ENCODE results near the gene FGGY.

The FGGY gene

DNA sequence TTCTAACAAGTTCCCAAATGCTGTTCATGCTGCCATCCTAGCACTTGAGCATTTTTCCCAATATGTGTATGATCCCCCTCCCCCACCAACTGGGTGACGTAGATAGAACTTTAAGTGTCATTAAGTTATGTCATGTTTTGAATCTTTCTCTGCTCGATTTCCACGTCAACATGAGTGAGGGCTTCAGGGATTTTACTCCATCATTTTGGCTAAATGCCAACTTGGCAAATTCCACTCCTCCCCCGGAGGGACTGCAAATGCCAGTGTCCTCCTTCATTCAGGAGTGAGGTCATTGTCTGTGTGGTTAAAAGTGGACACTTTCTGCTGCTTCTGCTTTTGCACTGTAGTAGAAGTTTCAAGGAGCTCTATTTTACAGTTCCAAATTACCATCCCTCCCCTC is 201.7 kb downstream of the FGGY start:
- Histone ChIP-seq H3K4me1 (ENCODE audit: control insufficient read depth, insufficient read depth, low read length) (peaks cover 7% of the 10 kb centered on the region), H3K4me3 (ENCODE audit: low read length) (no peak overlapping the region), H3K9me3 (ENCODE audit: control insufficient read depth, low read length) (no peaks in the 10 kb centered on the region), H3K36me3 (ENCODE audit: control insufficient read depth, insufficient read depth, low read length) (no peaks in the 10 kb centered on the region), H3K9ac (ENCODE audit: low read length) (no peak overlapping the region), H3K27me3 (ENCODE audit: control insufficient read depth, insufficient read depth, low read length) (no peaks in the 10 kb centered on the region)

DNA sequence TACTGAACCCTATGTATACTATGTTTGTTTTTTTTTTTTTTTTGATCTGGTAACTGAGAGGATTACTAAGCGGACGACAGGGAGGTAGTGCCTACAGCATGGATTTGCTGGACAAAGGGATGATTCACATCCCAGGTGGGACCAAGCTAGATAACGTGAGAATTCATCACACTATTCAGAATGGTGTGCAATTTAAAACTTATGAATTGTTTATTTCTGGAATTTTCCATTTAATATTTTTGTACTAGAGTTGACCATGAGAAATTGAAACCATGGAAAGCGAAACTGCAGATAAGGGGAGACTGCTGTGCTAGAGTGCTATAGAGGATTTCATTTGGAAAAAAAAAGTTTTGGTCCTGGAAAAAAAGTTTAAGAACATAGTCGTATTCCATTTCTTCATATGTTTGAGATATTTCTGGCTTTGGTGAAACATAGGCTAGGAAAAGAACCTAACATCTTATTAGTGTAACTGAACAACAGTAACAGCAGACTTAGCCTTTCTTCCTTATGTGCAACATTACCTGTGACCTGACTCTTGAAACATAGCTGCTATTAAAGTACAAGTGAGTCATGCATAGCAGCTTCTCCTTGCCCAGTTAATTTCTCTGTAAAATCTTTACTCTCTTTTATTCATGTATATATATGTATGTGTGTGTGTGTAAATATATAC is 202.5 kb downstream of the FGGY start:
- Histone ChIP-seq H3K4me3 (ENCODE audit: low read length) (no peak overlapping the region), H3K9me3 (ENCODE audit: control insufficient read depth, low read length) (no peaks in the 10 kb centered on the region), H3K9ac (ENCODE audit: low read length) (peak overlapping the region; percentile 32), H3K27me3 (ENCODE audit: control insufficient read depth, insufficient read depth, low read length) (no peaks in the 10 kb centered on the region), H3K36me3 (ENCODE audit: control insufficient read depth, insufficient read depth, low read length) (no peaks in the 10 kb centered on the region), H3K4me1 (ENCODE audit: control insufficient read depth, insufficient read depth, low read length) (peaks cover 7% of the 10 kb centered on the region)

DNA sequence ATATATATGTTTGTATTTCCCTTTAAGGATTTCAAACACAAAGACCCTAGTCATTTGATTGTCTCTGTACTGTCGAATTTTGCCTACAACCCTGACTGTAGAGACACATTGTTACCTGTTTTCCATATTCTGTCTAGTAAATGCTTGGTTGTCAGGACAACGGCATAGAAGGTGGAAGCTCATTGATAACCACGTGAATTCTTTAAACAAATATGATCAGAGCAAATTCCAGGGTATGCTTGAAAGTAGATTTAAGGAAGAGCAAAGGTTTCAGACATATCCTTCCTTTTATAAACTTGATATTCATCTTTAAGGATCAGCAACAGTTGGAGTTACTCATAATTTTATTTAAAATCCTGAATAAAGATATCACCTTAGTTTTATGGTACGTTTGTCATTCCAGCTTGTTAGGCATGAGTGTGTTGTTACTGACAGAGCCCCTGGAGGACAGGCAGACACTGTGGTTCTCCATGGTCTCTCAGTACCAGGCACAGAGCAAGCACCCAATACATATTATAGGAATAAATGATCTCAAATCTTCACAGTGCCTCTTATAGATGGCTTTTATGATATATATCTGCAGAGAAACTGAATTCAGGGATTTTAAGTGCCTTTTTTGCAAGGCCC is 203.2 kb downstream of the FGGY start:
- Histone ChIP-seq H3K36me3 (ENCODE audit: control insufficient read depth, insufficient read depth, low read length) (no peaks in the 10 kb centered on the region), H3K4me3 (ENCODE audit: low read length) (no peak overlapping the region), H3K9ac (ENCODE audit: low read length) (no peak overlapping the region), H3K27me3 (ENCODE audit: control insufficient read depth, insufficient read depth, low read length) (no peaks in the 10 kb centered on the region), H3K9me3 (ENCODE audit: control insufficient read depth, low read length) (no peaks in the 10 kb centered on the region), H3K4me1 (ENCODE audit: control insufficient read depth, insufficient read depth, low read length) (peaks cover 7% of the 10 kb centered on the region)

DNA sequence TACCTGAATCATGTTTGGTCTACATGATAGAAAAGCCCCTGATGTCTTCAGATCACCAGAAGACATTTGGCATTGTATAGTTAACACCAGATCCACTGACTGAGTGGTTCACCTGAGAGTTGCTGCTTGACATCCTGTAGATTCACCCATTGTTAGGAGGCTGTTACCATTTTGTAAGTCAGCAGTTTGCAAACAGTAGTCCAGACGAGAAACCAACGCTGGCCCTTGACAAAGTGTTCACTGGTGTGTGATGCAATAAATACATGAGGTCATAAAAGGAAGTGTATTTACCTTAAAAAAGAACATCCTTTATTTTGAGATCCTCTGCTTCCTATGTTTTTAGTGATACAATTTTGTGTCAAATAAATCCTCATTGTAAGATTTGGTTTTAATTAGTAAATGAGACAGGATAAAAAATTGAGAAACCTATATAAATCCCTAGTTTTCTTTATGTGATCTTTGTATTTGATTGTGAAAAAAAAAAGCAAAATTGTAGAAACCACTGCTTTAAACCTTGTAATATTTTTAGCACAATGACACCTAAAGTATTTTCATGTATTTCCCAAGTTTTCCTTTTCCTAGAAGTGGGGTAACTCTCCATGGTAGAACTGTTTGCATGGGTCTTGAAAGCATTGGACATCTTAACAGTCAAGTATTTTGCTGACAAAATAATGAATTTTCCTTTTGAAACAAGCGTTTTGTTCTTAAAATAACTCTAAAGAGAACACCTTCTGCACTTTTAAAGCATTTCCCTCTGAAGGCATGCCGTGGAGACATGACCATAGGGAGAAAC is 204.3 kb downstream of the FGGY start:
- Histone ChIP-seq H3K4me3 (ENCODE audit: low read length) (no peak overlapping the region), H3K9me3 (ENCODE audit: control insufficient read depth, low read length) (no peaks in the 10 kb centered on the region), H3K27me3 (ENCODE audit: control insufficient read depth, insufficient read depth, low read length) (no peaks in the 10 kb centered on the region), H3K9ac (ENCODE audit: low read length) (no peak overlapping the region), H3K36me3 (ENCODE audit: control insufficient read depth, insufficient read depth, low read length) (no peaks in the 10 kb centered on the region), H3K4me1 (ENCODE audit: control insufficient read depth, insufficient read depth, low read length) (peaks cover 7% of the 10 kb centered on the region)

DNA sequence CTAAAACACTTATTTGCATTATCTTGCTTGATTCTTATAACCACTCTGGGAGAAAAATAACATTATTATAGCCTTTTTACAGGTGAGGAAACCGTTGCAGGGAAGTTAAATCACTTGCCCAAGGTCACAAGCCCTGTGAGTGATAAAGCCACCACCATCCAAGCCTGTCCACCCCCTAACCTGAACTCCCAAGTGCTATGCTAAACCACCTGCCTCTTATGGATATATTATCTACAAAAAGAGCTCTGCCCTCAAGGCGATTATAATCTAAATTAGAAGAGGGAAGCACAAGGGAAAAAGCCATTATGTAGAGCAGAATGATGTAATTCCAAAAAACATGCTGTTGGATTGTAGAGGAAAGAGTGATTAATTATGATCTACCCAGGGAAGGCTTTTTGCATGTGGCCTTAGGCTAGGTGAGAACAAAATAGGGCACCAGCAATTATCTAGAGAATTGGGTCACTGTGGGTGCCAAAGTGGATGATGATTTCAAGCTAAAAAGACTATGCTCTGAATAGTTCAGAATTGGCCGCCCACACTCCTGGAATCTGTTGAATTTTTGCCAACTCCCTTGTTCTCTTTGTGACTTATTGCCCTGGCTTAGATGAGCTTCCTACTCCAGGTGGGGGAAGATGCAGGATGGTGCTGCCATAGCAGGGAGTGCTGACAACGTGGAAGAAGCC is 205.3 kb downstream of the FGGY start:
- no peaks in the 10 kb centered on the region for H3K27me3 ChIP-seq (ENCODE audit: control insufficient read depth, insufficient read depth, low read length)
- H3K36me3 ChIP-seq (ENCODE audit: control insufficient read depth, insufficient read depth, low read length) = no peaks in the 10 kb centered on the region
- peaks cover 7% of the 10 kb centered on the region for H3K4me1 ChIP-seq (ENCODE audit: control insufficient read depth, insufficient read depth, low read length)
- H3K9me3 ChIP-seq (ENCODE audit: control insufficient read depth, low read length) = no peaks in the 10 kb centered on the region
- H3K4me3 ChIP-seq (ENCODE audit: low read length) = no peak overlapping the region
- H3K9ac ChIP-seq (ENCODE audit: low read length) = no peak overlapping the region

DNA sequence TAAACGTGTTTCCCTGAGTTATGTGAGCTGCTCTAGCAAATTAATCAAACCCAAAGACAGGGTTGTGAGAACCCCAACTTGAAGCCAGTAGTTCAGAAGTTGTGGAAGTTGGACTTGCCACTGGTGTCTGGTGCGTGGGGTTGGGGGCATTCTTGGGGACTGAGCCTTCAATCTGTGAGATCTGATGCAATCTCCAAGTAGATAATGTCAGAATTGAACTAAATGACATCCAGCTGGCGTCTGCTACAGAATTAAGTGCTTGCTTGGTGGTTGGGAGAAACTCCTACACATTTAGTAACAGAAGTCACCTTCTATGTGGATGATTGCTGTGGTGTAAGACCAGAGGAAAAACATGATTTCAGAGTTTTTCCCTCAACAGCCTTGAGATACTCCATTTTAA is 207.4 kb downstream of the FGGY start:
- peaks cover 7% of the 10 kb centered on the region for H3K4me1 ChIP-seq (ENCODE audit: control insufficient read depth, insufficient read depth, low read length)
- no peaks in the 10 kb centered on the region for H3K9me3 ChIP-seq (ENCODE audit: control insufficient read depth, low read length)
- H3K36me3 ChIP-seq (ENCODE audit: control insufficient read depth, insufficient read depth, low read length) = no peaks in the 10 kb centered on the region
- no peak overlapping the region for H3K9ac ChIP-seq (ENCODE audit: low read length)
- H3K27me3 ChIP-seq (ENCODE audit: control insufficient read depth, insufficient read depth, low read length) = no peaks in the 10 kb centered on the region
- H3K4me3 ChIP-seq (ENCODE audit: low read length) = no peak overlapping the region

DNA sequence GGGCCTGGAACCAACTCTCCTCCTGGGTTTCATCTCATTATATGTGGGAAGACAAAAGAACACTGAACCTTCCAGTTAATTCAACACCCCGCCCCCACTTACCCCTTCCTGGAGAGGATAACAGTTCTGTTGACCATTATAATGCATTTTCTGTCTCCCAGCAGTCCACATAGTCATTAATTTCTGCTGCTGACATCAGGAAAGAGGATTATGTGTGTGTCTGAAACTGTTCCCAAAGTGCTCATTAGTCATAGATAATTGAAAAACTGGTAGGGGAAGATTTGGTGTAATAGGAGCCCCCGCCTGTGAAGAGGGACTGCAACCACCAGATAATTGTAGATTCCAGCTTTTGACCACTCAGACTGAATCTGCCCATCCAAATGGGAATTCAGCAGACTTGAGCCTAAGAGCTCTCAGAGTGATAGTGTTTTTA is 208.7 kb downstream of the FGGY start:
- Histone ChIP-seq H3K4me1 (ENCODE audit: control insufficient read depth, insufficient read depth, low read length) (no peaks in the 10 kb centered on the region), H3K9me3 (ENCODE audit: control insufficient read depth, low read length) (no peaks in the 10 kb centered on the region), H3K9ac (ENCODE audit: low read length) (no peak overlapping the region), H3K36me3 (ENCODE audit: control insufficient read depth, insufficient read depth, low read length) (no peaks in the 10 kb centered on the region), H3K27me3 (ENCODE audit: control insufficient read depth, insufficient read depth, low read length) (no peaks in the 10 kb centered on the region), H3K4me3 (ENCODE audit: low read length) (no peak overlapping the region)

DNA sequence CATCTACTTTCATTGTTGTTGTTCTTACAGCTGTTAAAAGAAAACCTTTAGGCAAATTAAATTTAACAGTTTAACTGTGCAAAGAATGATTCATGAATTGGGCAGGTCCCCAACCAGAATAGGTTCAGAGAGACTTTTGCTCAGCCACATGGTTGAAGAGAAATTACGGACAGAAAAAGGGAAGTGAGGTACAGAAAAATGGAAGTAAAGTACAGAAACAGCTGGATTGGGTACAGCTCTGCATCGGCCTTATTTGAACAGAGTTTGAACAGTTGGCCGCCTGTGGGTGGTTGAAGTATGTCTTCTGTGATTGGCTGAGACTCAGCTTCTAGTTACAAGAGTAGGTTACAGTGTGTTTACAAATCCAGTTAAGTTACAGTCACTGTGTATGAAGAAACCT is 210.1 kb downstream of the FGGY start:
- H3K4me3 ChIP-seq (ENCODE audit: low read length) = no peak overlapping the region
- H3K27me3 ChIP-seq (ENCODE audit: control insufficient read depth, insufficient read depth, low read length) = no peaks in the 10 kb centered on the region
- no peaks in the 10 kb centered on the region for H3K4me1 ChIP-seq (ENCODE audit: control insufficient read depth, insufficient read depth, low read length)
- no peaks in the 10 kb centered on the region for H3K9me3 ChIP-seq (ENCODE audit: control insufficient read depth, low read length)
- no peak overlapping the region for H3K9ac ChIP-seq (ENCODE audit: low read length)
- H3K36me3 ChIP-seq (ENCODE audit: control insufficient read depth, insufficient read depth, low read length) = no peaks in the 10 kb centered on the region

DNA sequence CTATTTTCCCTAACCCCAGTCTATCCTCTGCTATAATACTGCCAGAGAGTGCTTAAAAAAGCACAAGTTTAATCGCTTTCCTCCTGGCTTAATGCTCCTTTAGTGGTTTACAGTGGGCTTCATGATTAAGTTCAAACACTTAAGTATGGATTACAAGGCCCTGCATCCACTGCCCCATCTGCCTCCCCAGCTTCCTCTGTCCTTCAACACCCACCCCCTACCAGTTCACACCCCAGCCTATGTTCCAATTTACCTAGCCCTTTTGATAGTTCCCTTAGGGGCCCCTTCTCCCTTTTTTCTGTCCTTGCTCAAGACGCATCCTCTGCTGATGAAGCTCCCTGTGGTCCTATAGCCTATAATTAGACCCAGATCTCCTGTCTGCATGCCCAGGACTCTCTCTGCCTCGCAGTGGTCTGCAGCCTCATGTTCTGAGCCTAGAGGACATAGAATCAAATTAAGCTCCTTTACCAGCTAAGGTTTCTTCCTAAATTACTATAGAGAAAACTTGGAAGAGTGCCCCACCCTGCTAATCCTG is 212.5 kb downstream of the FGGY start:
- Histone ChIP-seq H3K9ac (ENCODE audit: low read length) (no peak overlapping the region), H3K9me3 (ENCODE audit: control insufficient read depth, low read length) (no peaks in the 10 kb centered on the region), H3K36me3 (ENCODE audit: control insufficient read depth, insufficient read depth, low read length) (no peaks in the 10 kb centered on the region), H3K27me3 (ENCODE audit: control insufficient read depth, insufficient read depth, low read length) (no peaks in the 10 kb centered on the region), H3K4me3 (ENCODE audit: low read length) (no peak overlapping the region), H3K4me1 (ENCODE audit: control insufficient read depth, insufficient read depth, low read length) (no peaks in the 10 kb centered on the region)

DNA sequence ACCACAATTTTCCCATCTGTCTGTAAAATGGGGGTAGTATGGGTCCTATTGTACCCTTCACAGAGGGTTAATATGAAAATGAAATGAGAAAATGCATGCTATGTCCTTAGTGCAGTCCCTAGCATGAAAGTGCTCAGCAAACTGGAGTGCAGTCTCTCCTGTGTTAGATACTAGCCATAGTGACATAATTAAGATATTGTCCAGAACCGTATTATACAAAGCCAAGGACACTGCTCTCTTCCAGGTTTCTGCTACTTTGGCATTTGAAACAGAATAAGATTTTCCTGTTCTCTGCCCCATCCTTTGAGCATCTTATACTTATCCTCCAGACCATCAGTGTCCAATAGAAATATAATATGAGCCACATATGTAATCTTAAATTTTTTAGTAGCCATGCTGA is 213.4 kb downstream of the FGGY start:
- no peaks in the 10 kb centered on the region for H3K4me1 ChIP-seq (ENCODE audit: control insufficient read depth, insufficient read depth, low read length)
- H3K36me3 ChIP-seq (ENCODE audit: control insufficient read depth, insufficient read depth, low read length) = no peaks in the 10 kb centered on the region

DNA sequence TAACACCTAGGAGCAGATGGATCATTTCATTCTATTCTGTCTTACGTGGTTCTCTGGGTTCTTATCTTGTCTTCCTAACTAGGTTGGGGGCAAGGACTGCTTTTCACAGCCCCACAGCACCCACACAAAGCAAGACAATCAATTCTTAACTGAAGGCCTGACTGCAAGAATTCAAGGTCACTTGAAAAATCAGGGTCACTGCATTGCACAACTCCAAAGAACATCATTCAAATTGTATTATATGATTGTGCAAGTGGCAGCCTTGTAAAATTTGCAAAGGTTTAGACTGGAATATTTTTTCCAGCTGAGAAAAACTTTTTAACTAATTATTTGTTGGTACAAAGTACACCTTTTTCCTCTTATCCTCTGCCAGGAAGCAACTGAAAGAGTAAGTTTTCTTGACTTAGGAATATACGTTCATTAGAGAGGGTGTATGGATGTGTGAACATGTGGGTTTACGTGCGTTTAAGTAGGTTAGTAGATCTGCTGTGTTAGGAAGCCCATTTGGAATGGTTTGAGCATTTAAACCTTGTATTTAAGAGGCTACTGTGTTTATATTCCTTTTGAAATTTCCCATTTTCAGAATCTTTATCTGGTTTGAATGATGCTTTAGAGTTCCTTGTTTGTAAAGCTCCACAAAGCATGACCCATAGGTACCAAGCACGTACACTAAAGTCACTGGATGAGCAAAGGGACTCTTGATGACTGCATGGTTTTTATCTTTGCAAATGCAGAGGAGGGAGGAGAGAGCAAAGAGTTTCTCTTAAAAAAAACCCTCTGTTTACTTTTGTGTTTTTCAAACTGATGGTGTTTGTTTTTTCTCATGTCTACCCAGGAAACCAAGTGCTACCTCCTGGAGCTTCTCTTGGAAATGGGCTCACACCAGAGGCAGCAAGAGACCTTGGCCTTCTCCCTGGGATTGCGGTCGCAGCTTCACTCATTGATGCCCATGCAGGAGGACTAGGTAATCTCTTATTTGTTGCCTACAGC is 214.9 kb downstream of the FGGY start:
- no peaks in the 10 kb centered on the region for H3K36me3 ChIP-seq (ENCODE audit: control insufficient read depth, insufficient read depth, low read length)

More for the DNA sequence above, 213.4 kb downstream of the FGGY start:
- H3K9ac ChIP-seq (ENCODE audit: low read length) = no peak overlapping the region
- H3K9me3 ChIP-seq (ENCODE audit: control insufficient read depth, low read length) = no peaks in the 10 kb centered on the region
- H3K4me3 ChIP-seq (ENCODE audit: low read length) = no peak overlapping the region
- H3K27me3 ChIP-seq (ENCODE audit: control insufficient read depth, insufficient read depth, low read length) = no peaks in the 10 kb centered on the region

More for the DNA sequence above, 214.9 kb downstream of the FGGY start:
- H3K4me1 ChIP-seq (ENCODE audit: control insufficient read depth, insufficient read depth, low read length) = no peaks in the 10 kb centered on the region
- H3K27me3 ChIP-seq (ENCODE audit: control insufficient read depth, insufficient read depth, low read length) = no peaks in the 10 kb centered on the region
- no peak overlapping the region for H3K9ac ChIP-seq (ENCODE audit: low read length)
- H3K4me3 ChIP-seq (ENCODE audit: low read length) = no peak overlapping the region
- no peaks in the 10 kb centered on the region for H3K9me3 ChIP-seq (ENCODE audit: control insufficient read depth, low read length)

All from mucosa of stomach (tissue), 1 donor.